ENCODE results near the gene ADAMTS14.

Gene ADAMTS14

GRCh38 chr10:70733051-70733450 lies 60.7 kb downstream of the ADAMTS14 start:
- no peak for DNase-seq

- DNase-seq = no peak
Measured at GRCh38 chr10:70735161-70735560, 62.9 kb downstream of the ADAMTS14 start.

GRCh38 chr10:70736525-70736924 lies 64.2 kb downstream of the ADAMTS14 start:
- no peak for DNase-seq

- no peak for DNase-seq
Measured at GRCh38 chr10:70737250-70737649, 64.9 kb downstream of the ADAMTS14 start.

- no peak for DNase-seq
Measured at GRCh38 chr10:70738006-70738760, 65.9 kb downstream of the ADAMTS14 start.

- no peak for DNase-seq
Measured at GRCh38 chr10:70738761-70739121, 66.4 kb downstream of the ADAMTS14 start.

GRCh38 chr10:70740406-70741288 lies 68.3 kb downstream of the ADAMTS14 start:
- no peak for DNase-seq

GRCh38 chr10:70742537-70743429 lies 70.5 kb downstream of the ADAMTS14 start:
- no peak for DNase-seq

- no peak for DNase-seq
Measured at GRCh38 chr10:70743430-70743788, 71.1 kb downstream of the ADAMTS14 start.

- DNase-seq = no peak
Measured at GRCh38 chr10:70743879-70744278, 71.6 kb downstream of the ADAMTS14 start.

- DNase-seq = no peak
Measured at GRCh38 chr10:70744617-70745143, 72.4 kb downstream of the ADAMTS14 start.

GRCh38 chr10:70745555-70745954 lies 73.2 kb downstream of the ADAMTS14 start:
- DNase-seq = no peak

- no peak for DNase-seq
Measured at GRCh38 chr10:70747192-70747965, 75.1 kb downstream of the ADAMTS14 start.

- DNase-seq = no peak
Measured at GRCh38 chr10:70748305-70748704, 76.0 kb downstream of the ADAMTS14 start.

- DNase-seq = no peak
Measured at GRCh38 chr10:70748801-70749573, 76.7 kb downstream of the ADAMTS14 start.

- no peak for DNase-seq
Measured at GRCh38 chr10:70749756-70750155, 77.5 kb downstream of the ADAMTS14 start.

- DNase-seq = no peak
Measured at GRCh38 chr10:70750156-70750703, 77.9 kb downstream of the ADAMTS14 start.

GRCh38 chr10:70751356-70751755 lies 79.0 kb downstream of the ADAMTS14 start:
- no peak for DNase-seq

GRCh38 chr10:70751991-70752390 lies 79.7 kb downstream of the ADAMTS14 start:
- DNase-seq = no peak

GRCh38 chr10:70752571-70752970 lies 80.3 kb downstream of the ADAMTS14 start:
- DNase-seq = no peak
